Activated CD8-positive, alpha-beta memory T cell treated with anti-CD3 and anti-CD28 coated beads, Interleukin-2, amount 50 U/mL, for 48 hours (primary cell): ENCODE measurements around the gene CFAP74.

Experiments used
- DNase-seq: peaks from one replicate; pipeline ENCODE4 v3.0.0-alpha.2; 2020

Gene CFAP74

DNA sequence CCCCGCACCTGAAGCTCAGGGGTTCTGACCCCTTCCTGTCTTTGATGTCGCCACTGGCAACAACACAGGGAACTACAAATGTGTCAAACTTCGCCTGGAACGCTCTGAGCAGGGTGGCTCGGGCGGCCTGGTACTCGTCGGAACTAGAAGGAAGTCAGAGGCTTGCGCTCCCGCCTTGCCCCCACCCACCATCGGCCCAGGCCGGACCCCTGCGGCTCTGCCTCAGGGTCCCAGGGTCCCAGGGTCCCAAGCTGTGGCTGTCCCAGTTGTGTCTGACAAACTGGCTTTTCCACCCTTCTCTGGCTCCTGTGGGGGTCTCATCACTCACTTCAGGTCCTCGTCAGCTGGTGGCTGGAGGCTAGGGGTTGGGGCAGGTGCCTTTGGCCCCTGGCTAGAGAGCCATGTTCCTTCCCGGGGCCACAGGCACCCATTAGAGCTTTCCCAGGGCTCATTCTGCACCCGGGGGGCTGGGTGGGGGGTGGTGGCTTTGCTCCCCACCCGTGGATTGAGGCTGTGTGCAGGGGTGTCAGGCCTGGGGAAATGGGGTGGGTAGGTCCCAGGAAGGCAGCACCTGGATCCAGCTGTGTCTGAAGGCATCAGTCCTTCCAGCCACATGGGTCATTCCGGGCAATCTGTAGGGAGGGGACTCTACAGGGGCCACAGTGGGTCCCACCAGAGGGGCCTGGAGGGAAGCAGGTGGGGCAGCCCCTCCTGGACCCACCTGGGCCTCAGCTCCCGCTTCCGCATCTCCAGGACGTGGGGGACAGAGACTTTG, 76.5 kb downstream of the CFAP74 start:
- no peak for DNase-seq

DNA sequence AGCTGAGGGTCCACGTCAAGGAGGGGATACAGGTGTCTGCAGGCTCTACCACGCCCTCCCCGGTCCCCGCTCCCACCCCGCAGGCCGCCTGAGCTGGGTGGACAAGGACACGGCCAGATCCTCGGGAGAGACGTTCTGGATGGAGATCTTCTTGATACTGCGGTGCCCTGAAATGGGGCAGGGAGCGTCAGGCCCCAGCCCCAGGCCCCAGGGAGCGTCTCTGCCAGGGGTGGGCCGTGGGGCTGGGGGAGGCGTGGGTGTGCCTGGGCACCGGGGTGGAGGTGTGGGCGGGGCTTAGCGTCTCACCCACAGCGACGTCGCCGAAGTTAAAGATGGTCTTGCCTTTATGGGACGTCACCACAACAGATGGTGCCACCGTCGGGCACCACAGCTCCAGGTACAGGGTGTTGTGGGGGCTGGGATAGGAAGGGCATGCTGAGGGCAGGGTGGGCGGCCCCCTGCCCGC, 77.2 kb downstream of the CFAP74 start:
- no peak for DNase-seq

GRCh38 chr1:1925437-1926345, 77.9 kb downstream of the CFAP74 start:
- DNase-seq, result no peak

- DNase-seq, result no peak
Observed at GRCh38 chr1:1924849-1925248, 78.7 kb downstream of the CFAP74 start.

DNA sequence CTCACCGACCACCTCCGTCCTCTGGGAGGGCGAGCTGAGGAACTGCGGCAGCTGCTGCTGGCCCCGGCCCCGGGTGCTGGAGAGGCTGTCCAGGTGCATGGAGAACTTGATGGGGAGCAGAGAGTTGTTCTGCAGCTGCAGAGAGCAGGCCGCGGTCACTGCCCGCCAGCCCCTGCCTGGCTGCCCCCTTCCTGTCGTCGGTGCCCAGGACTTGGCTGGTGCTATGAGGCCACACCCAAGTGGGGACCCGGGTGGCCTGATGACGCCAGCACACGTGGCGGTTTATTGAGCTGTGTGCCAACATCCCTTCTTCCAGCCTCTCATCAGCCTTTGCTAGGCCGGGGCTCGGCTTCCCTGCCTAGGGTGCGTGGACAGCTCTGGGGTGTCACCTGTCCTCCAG, 79.2 kb downstream of the CFAP74 start:
- DNase-seq, result no peak

DNA sequence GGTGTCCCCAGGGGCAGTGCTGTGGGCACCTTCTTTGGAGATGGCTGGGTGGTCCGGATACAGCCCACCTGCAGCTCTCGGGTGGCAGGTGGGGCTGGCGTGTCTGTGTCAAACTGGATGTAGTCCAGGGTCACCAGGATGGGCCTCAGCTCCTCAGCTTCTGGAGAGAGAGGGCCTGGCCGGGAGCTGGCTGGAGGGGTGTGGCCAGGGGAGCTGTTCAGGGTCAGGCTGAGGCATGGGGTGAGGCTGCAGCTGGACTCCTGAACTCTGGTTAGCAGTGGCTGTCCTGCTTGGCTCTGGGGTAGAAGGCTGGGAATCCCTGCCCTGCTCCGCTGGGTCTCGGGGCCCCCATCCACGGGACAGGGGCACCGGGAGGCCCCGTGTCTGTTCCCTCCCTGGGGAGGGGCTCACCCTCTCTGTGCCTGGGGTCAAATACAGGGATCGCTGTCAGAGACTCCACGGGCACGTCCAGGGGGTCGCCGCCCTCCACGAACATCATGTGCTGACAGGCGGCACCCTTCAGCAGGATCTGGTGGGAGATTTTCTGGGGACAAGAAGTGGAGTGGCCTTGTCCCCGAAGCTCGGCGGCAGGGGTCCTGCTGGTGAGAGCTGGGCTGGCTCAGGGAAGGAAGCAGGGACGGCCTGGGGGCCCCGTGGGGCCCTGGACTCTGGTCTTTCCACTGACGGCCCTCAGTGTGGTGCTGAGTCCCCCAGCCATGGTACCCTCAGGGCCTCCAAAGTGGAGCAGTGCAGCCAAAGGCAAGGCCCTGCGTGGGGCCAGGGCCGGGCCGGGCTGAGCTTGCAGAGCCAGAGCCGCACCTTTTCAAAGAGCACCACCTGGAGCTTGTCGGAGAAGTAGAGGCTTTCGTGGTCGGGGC, 80.4 kb downstream of the CFAP74 start:
- DNase-seq, result no peak

DNA sequence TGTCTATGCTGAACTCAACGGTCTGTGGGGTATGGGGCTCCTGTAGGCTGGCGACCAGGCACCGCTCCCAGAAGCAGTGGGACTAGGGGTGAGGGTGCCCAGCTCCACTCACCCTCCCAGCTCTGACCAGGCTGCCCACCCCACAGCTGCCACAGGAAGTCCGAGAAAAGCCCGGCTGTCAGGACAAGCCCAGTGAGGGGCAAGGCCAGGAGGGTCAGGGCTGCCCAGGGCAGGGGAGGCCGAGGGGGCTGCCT, 81.0 kb downstream of the CFAP74 start:
- DNase-seq, result no peak

GRCh38 chr1:1921901-1922701, 81.5 kb downstream of the CFAP74 start:
- no peak for DNase-seq

GRCh38 chr1:1921459-1921862, 82.1 kb downstream of the CFAP74 start:
- DNase-seq, result no peak

DNA sequence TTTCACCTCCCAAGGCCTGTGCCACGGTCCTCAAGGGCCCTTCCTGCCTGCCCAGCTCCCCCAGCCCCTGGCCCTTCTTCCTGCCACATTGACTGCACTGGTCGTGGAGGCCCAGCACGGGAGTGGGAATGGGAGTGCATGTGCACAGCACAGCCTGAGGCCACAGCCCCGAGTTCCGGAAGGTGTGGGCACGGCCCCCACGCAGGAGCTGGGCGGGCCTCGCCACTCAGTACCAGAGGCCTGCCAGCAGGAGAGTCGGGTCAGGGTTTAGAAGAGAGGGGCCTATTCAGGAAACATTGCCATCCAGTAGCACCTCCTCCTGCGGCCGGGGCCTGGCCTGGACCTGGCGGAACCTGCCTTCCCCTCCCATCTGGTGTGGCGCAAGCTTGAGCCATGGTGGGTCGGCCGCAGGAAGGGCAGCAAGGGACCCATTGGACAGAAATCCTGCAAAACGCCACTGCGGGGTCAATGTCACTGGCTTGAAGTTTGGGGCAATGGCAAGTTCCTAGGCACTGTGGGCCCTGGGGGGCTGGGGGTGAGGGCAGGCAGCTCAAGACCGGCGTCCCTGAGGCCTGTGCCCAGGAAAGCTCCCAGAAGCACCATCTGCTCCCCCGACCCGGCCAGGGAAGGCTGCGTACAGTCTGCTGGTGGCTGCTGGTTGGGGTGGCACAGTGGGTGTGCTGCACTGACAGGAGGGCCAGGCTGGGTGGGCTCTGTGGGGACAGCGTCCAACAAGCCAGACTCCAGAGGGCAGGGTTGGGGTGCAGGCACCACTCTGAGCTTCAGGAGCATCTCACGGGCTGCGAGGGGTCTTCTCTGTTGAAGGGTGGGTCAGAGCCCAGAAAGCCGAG, 82.8 kb downstream of the CFAP74 start:
- DNase-seq, result no peak

DNA sequence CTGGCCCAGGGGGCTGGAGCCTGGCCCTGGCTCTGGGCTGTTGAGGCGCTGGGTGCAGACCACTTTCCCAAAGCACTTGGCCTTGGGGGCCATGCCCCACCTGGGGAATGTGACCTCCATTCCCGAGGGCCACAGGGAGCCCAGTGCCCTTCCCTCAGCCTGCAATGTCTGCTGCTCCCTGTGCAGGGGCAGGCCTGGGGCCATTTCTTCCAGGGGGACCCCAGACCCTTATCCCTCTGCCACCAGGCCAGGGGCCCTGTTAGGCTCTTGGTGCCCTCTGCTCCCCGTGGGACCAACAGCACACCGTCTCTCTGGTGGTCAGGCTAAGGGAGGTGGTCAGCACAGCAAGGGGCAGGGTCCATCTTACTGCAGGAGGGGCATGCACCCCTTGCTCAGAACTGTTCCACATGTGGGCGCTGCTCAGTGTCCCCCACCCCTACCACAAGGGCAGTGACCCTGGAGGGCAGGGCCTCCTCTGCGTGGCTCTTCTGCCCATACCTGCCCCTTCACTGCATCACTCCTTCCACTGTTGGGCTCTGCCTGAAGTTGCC, 83.5 kb downstream of the CFAP74 start:
- no peak for DNase-seq

- DNase-seq, result peak; percentile 99
Observed at GRCh38 chr1:1919304-1920056, 84.1 kb downstream of the CFAP74 start.

DNA sequence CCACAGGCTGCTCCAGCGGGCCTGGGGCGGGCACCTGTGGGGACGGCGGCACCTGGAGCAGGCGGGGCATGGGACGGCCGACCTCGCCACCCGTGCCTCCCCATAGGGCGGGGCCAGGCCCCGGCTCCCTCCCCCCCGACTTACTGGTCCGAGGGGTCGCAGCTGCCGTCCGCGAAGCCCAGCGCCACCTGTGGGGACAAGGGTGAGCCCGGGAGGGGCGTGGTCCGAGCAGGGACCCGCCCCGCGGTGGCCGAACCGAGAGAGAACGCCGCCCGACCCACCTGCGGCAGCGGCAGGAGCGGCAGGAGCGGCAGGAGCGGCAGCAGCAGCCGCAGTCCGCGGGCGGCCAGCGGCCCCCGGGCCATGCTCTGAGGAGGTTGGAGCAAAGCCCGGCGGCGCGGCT, 84.7 kb downstream of the CFAP74 start, which contains the start of gene TMEM52:
Gene TMEM52, minus strand, starts transcription at position 379 of the 403 bp plus-strand sequence. Its CDS starts 14 bp downstream, at position 365.
- DNase-seq, result no peak

DNA sequence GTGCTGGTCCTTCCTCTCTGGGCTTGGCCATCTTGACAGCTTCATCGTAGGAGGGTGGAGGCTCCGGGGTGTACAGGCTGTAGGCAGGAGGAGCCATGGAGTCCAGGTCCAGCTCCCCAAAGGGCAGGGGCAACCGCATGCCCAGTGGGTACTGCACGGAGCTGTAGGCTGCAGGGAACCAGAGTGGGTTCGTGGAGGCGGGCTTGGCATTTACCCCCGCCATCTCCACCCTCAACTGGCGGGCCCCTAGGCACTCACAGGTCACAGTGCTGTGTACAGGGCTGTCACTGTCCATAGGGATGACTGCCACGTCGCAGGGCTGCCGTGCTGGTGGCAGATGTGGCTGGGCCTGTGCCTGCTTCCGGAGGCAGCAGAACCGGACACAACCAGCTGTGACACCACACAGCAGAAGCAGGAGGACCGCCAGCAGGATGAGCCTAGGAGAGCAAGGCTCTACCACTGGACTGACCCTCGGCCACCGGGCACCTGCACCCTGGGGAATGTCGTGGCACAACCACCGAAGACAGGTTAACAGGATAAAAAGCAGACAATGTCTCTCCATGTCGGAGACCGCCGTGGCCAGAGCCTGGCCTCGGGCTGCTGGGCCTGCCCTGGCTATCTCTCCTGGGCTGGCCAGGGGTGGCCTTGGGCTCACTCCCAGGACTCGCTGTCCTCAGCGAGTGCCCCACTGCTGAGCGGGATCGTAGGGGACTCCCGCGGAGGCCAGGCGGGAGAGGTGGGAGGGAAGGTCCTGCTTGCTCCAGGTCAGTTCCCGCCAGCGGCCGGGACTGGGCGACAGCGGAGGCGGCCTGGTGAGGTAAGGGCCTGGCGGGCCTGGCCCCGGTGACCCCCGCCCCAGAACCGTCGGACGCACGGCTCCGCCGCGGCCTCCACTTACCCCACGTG, 85.3 kb downstream of the CFAP74 start:
- DNase-seq, result peak; percentile 54

DNA sequence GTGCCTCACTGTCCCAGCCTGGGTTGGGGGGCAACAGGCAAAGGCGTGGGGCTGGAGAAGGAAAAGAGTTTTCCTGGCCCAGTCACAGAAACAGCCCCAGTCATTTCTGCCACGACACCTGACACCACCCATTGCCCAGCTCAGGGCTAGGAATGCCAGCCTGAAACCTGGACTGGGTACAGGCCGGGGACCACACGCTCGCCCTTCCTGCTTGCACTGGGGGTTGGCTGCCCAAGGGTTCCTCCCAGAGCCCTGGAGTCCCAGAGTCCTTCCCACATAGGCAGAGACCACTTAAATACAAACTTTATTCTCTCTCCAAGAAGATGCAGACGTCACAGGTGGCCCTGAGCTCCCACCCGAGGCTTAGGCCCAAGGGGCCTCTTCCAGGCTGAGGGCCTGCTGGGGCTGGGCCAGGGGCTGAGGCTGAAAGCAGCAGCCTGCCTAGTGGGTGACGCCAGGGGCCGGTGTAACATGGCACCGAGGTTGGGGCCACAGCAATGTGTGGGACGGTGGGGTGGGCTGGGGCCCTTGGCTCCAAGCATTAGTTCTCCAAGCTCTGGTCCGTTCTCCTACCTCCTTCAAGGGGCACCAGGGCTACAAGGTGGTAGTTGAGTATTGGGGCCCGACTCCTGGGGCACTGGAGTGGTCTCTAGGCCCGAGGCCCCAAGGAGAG, 86.1 kb downstream of the CFAP74 start:
- DNase-seq, result no peak

GRCh38 chr1:1916851-1917251, 86.7 kb downstream of the CFAP74 start:
- no peak for DNase-seq

DNA sequence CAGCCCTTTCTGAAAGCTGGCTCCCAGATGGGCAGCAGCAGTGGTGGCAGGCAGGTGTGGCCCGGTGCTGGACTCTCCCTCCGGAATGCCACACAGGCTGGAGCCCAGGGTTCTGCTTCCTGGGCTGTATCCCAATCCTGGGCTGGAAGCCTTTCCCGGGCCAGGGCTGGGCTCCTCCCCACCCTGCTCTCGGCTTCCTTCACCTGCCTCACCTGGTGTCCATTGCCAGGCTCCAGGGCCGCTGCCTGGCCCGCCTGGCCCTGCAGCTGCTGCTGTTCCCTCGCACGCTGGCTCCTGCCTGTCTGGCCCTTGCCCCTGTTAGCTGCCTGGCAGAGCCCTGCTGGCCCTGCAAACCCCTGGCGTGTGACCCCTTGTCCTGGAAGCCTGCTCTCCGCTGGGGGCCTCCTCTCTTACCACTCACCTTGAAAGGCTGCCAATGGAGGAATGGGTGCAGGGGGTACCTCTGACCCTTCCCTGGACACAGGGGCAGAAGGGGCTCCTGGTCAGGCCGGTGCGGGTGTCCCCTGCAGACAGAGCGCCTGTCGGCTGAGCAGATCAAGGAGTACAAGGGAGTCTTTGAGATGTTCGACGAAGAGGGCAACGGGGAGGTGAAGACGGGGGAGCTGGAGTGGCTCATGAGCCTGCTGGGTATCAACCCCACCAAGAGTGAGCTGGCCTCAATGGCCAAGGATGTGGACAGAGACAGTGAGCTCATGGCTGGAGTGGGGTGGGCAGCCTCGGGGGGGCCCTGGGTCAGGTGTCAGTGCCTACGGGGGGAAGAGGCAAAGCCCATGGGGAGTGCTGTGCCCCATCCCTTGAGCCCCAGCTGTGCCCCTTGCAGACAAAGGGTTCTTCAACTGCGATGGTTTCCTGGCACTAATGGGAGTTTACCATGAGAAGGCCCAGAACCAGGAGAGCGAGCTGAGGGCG, 87.4 kb downstream of the CFAP74 start:
- DNase-seq, result no peak
